OCI-LY3 (cell line): ENCODE measurements around the gene ZFX.

Source experiments
- H2AFZ ChIP-seq: fragments of 200-600, 300-600 bp; shearing (Covaris generic); 2 replicates; pipeline ENCODE4 v1.6.0; 2014; ENCODE audit warnings: antibody characterized with exemption, low read depth, low read length
- H3K27ac ChIP-seq: fragments of 200-600, 300-600 bp; sonication (generic); 2 replicates; pipeline ENCODE4 v1.5.1; 2014; ENCODE audit warnings: mild to moderate bottlenecking, low read length, moderate library complexity, mixed read lengths
- H3K27me3 ChIP-seq: fragments of 200-600, 300-600 bp; sonication (generic); 2 replicates; pipeline ENCODE4 v1.6.1; 2014; ENCODE audit warnings: low read depth, low read length, mixed read lengths
- H3K36me3 ChIP-seq: fragments of 200-600, 300-600 bp; sonication (generic); replicated peaks from 2 replicates; pipeline ENCODE3; 2014; ENCODE audit warnings: low read depth, low read length, mixed read lengths
- H3K4me1 ChIP-seq: fragments of 300-600, 200-600 bp; sonication (generic); 2 replicates; pipeline ENCODE4 v1.6.1; 2014; ENCODE audit warnings: low read length, mixed read lengths
- H3K4me2 ChIP-seq: fragments of 200-600, 300-600 bp; sonication (generic); 2 replicates; pipeline ENCODE4 v1.6.1; 2014; ENCODE audit warnings: low read length, mixed read lengths
- H3K4me3 ChIP-seq: fragments of 300-600, 200-600 bp; sonication (generic); 2 replicates; pipeline ENCODE4 v1.5.1; 2014; ENCODE audit warnings: antibody characterized with exemption, mild to moderate bottlenecking, low read length, moderate library complexity
- H3K79me2 ChIP-seq: fragments of 300-600, 200-600 bp; shearing (Covaris generic); 2 replicates; pipeline ENCODE4 v1.6.1; 2014; ENCODE audit warnings: mild to moderate bottlenecking, low read length, mixed read lengths
- H3K9ac ChIP-seq: fragments of 300-600, 200-600 bp; shearing (Covaris generic); 2 replicates; pipeline ENCODE4 v1.6.0; 2014; ENCODE audit warnings: mild to moderate bottlenecking, low read length, moderate library complexity
- H3K9me3 ChIP-seq: fragments of 200-600, 300-600 bp; shearing (Covaris generic); 2 replicates; pipeline ENCODE4 v1.6.1; 2014; ENCODE audit warnings: low read length, mixed read lengths; ENCODE audit not compliant: insufficient read depth
- H4K20me1 ChIP-seq: fragments of 200-600, 300-600 bp; sonication (generic); 2 replicates; pipeline ENCODE4 v1.6.1; 2016; ENCODE audit warnings: low read length, mixed read lengths; ENCODE audit not compliant: insufficient read depth
- EZH2phosphoT487 ChIP-seq: fragments of 200-600 bp; shearing (Covaris generic); IDR thresholded peaks from 2 replicates; pipeline ENCODE4 v1.6.1; 2018; ENCODE audit warnings: antibody characterized with exemption, mixed run types, low read depth
- TF ChIP-seq, protein P1 (sequence below): fragments of 200-600, 300-600 bp; sonication (generic); IDR thresholded peaks from 2 replicates; pipeline ENCODE4 v1.5.1; 2014; ENCODE audit warnings: antibody characterized with exemption, low read length, low read depth

ZFX gene

DNA sequence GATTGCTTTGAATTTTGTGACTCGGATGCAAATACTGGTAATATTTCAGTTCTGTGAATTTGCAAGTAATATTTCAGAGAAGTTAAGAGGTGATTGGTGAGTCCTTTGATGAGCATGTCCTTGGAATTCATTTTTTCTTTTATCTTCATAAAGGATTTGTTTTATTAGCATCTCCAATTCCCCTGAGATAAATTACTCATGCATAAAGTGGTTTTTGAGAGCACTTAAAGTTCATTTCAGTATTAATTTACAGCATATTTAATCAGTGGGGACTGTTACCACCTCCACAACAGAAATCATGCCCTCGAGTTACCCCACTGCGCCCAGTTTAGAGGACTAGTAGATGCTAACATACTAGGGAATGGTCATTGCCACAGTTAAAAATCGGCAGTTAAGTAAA, 65.0 kb downstream of the ZFX start:
- TF ChIP-seq, protein P1, sequence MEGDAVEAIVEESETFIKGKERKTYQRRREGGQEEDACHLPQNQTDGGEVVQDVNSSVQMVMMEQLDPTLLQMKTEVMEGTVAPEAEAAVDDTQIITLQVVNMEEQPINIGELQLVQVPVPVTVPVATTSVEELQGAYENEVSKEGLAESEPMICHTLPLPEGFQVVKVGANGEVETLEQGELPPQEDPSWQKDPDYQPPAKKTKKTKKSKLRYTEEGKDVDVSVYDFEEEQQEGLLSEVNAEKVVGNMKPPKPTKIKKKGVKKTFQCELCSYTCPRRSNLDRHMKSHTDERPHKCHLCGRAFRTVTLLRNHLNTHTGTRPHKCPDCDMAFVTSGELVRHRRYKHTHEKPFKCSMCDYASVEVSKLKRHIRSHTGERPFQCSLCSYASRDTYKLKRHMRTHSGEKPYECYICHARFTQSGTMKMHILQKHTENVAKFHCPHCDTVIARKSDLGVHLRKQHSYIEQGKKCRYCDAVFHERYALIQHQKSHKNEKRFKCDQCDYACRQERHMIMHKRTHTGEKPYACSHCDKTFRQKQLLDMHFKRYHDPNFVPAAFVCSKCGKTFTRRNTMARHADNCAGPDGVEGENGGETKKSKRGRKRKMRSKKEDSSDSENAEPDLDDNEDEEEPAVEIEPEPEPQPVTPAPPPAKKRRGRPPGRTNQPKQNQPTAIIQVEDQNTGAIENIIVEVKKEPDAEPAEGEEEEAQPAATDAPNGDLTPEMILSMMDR: no peak
- no peak for TF ChIP-seq EZH2phosphoT487
- Histone ChIP-seq H3K9ac (no peak overlapping the region), H3K4me2 (no peak overlapping the region), H3K79me2 (no peaks in the 10 kb centered on the region), H3K36me3 (peaks cover 8% of the 10 kb centered on the region), H3K27me3 (no peaks in the 10 kb centered on the region), H3K4me1 (no peaks in the 10 kb centered on the region), H3K9me3 (no peaks in the 10 kb centered on the region), H2AFZ (no peak overlapping the region), H4K20me1 (no peaks in the 10 kb centered on the region), H3K27ac (no peak overlapping the region), H3K4me3 (no peak overlapping the region)

DNA sequence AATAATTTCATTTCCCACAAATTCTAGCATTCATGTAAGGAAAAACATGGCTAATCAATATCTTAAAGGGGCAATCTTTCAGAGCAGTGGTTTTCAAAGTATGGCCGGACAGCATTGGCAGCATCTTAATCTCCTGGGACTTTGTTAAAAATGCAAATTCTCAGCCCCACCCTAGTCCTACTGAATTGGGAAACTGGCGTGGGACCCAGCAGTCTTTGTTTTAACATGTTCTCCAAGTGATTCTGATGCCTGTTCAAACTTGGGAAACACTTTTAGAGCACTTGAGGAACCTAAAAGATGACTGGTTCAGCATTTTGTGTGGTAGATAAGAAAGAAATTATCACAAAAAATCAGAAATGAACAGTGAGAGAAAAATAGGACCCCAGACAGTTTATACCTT, 65.7 kb downstream of the ZFX start:
- H3K4me1 ChIP-seq: no peaks in the 10 kb centered on the region
- TF ChIP-seq, protein P1: no peak
- no peak for TF ChIP-seq EZH2phosphoT487
- H3K36me3 ChIP-seq: peaks cover 8% of the 10 kb centered on the region
- H3K9ac ChIP-seq: no peak overlapping the region
- no peak overlapping the region for H3K27ac ChIP-seq
- no peaks in the 10 kb centered on the region for H3K27me3 ChIP-seq
- H3K4me2 ChIP-seq: no peak overlapping the region
- H4K20me1 ChIP-seq: no peaks in the 10 kb centered on the region
- H3K9me3 ChIP-seq: no peaks in the 10 kb centered on the region
- no peak overlapping the region for H3K4me3 ChIP-seq
- H2AFZ ChIP-seq: no peak overlapping the region
- H3K79me2 ChIP-seq: no peaks in the 10 kb centered on the region

GRCh38 chrX:24216037-24216436, 66.5 kb downstream of the ZFX start:
- Histone ChIP-seq H3K36me3 (peaks cover 8% of the 10 kb centered on the region), H3K4me3 (no peak overlapping the region), H3K9me3 (no peaks in the 10 kb centered on the region), H3K27me3 (no peaks in the 10 kb centered on the region), H3K27ac (no peak overlapping the region), H2AFZ (no peak overlapping the region), H3K79me2 (no peaks in the 10 kb centered on the region), H3K9ac (no peak overlapping the region), H3K4me2 (no peak overlapping the region), H4K20me1 (no peaks in the 10 kb centered on the region), H3K4me1 (no peaks in the 10 kb centered on the region)
- TF ChIP-seq, protein P1: no peak
- TF ChIP-seq EZH2phosphoT487: no peak

- Histone ChIP-seq H3K9me3 (no peaks in the 10 kb centered on the region), H3K36me3 (peaks cover 4% of the 10 kb centered on the region), H3K27me3 (no peaks in the 10 kb centered on the region), H3K79me2 (no peaks in the 10 kb centered on the region), H4K20me1 (no peaks in the 10 kb centered on the region), H3K4me3 (no peak overlapping the region), H3K27ac (no peak overlapping the region), H3K4me2 (no peak overlapping the region), H3K4me1 (no peaks in the 10 kb centered on the region), H2AFZ (no peak overlapping the region), H3K9ac (no peak overlapping the region)
- TF ChIP-seq, protein P1: no peak
- TF ChIP-seq EZH2phosphoT487: no peak
Measured at GRCh38 chrX:24216827-24217226, 67.3 kb downstream of the ZFX start.
